ENCODE data around the gene RGS3.
A peak's percentile ranks its signal among the peaks of the same experiment; 100 is the strongest.

RGS3 gene

DNA sequence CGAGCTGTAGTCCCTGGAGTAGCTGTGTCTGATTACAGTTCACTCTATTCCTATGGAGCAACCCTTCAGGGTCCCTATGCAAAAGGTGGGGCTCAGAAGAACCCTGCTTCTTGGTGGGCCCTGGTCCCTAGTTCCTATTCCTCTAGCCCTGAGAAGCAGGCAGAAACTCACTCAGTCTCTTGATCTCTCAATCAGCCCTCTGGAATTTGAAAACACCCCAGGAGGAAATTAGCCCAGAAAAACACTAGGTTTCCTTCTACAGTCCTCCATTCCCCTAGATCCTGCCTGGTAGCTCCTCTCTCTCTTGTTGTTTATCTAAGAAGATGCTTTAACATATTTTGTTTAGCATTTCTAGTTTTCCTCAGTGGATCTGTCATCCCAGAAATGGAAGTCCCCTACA is 7.6 kb downstream of the RGS3 start:
- peaks cover 14% of the 10 kb centered on the region for H3K4me1 ChIP-seq (ENCODE audit: control insufficient read depth, insufficient read depth, low read length)
- no peak overlapping the region for H3K4me3 ChIP-seq (ENCODE audit: low read length)
- H3K27me3 ChIP-seq (ENCODE audit: control insufficient read depth, insufficient read depth, low read length): no peaks in the 10 kb centered on the region
- H3K9ac ChIP-seq (ENCODE audit: low read length): no peak overlapping the region
- H3K36me3 ChIP-seq (ENCODE audit: control insufficient read depth, insufficient read depth, low read length): no peaks in the 10 kb centered on the region
- no peak overlapping the region for H3K27ac ChIP-seq (ENCODE audit: low read depth, low read length)

GRCh38 chr9:113471566-113471965 is 8.0 kb downstream of the RGS3 start:
- H3K9ac ChIP-seq (ENCODE audit: low read length): no peak overlapping the region
- no peak overlapping the region for H3K4me3 ChIP-seq (ENCODE audit: low read length)
- no peaks in the 10 kb centered on the region for H3K27me3 ChIP-seq (ENCODE audit: control insufficient read depth, insufficient read depth, low read length)
- no peak overlapping the region for H3K27ac ChIP-seq (ENCODE audit: low read depth, low read length)
- peaks cover 14% of the 10 kb centered on the region for H3K4me1 ChIP-seq (ENCODE audit: control insufficient read depth, insufficient read depth, low read length)
- no peaks in the 10 kb centered on the region for H3K36me3 ChIP-seq (ENCODE audit: control insufficient read depth, insufficient read depth, low read length)

GRCh38 chr9:113472199-113472598 is 8.7 kb downstream of the RGS3 start:
- Histone ChIP-seq H3K27ac (ENCODE audit: low read depth, low read length) (no peak overlapping the region), H3K4me3 (ENCODE audit: low read length) (no peak overlapping the region), H3K4me1 (ENCODE audit: control insufficient read depth, insufficient read depth, low read length) (peaks cover 14% of the 10 kb centered on the region), H3K27me3 (ENCODE audit: control insufficient read depth, insufficient read depth, low read length) (no peaks in the 10 kb centered on the region), H3K9ac (ENCODE audit: low read length) (no peak overlapping the region), H3K36me3 (ENCODE audit: control insufficient read depth, insufficient read depth, low read length) (no peaks in the 10 kb centered on the region)

DNA sequence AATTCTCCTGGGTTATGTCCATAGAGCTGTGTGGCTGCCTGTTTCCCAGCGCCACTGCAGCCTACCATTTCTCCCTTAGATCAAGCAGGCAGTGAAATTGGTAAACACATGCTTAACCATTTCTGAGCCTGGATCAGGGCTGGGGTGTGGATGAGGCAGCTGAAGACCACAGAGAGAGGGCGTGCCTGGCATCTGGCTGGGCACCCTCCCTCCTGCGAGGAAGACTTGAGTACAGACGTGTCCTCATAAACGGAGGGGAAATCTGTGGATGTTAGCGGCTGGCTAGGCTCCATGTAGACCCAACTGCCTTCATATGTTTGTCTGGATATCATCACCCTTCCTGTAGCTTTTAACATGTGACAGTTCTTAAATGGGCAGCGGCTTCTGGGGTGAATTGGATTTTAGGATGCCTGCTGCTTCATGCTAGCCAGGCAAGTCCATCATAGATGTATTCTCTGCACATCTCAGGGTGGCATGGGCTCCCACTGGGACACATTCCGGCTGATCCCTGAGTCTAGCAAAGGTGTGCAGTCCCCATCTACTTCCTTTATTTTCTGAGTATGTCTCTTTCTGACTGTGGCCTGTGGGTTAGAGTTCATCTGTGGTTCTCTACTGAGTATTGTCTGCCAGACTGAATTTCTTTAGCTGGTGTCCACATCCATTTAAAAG is 11.0 kb downstream of the RGS3 start:
- Histone ChIP-seq H3K4me1 (ENCODE audit: control insufficient read depth, insufficient read depth, low read length) (peaks cover 14% of the 10 kb centered on the region), H3K27ac (ENCODE audit: low read depth, low read length) (peak overlapping the region; percentile 68), H3K27me3 (ENCODE audit: control insufficient read depth, insufficient read depth, low read length) (no peaks in the 10 kb centered on the region), H3K4me3 (ENCODE audit: low read length) (no peak overlapping the region), H3K36me3 (ENCODE audit: control insufficient read depth, insufficient read depth, low read length) (no peaks in the 10 kb centered on the region), H3K9ac (ENCODE audit: low read length) (no peak overlapping the region)

- Histone ChIP-seq H3K4me3 (ENCODE audit: low read length) (no peak overlapping the region), H3K36me3 (ENCODE audit: control insufficient read depth, insufficient read depth, low read length) (no peaks in the 10 kb centered on the region), H3K4me1 (ENCODE audit: control insufficient read depth, insufficient read depth, low read length) (peaks cover 14% of the 10 kb centered on the region), H3K27ac (ENCODE audit: low read depth, low read length) (peak overlapping the region; percentile 68), H3K27me3 (ENCODE audit: control insufficient read depth, insufficient read depth, low read length) (no peaks in the 10 kb centered on the region), H3K9ac (ENCODE audit: low read length) (no peak overlapping the region)
Observed at GRCh38 chr9:113475031-113475430, 11.5 kb downstream of the RGS3 start.

- Histone ChIP-seq H3K36me3 (ENCODE audit: control insufficient read depth, insufficient read depth, low read length) (no peaks in the 10 kb centered on the region), H3K27ac (ENCODE audit: low read depth, low read length) (no peak overlapping the region), H3K4me1 (ENCODE audit: control insufficient read depth, insufficient read depth, low read length) (peaks cover 14% of the 10 kb centered on the region), H3K27me3 (ENCODE audit: control insufficient read depth, insufficient read depth, low read length) (no peaks in the 10 kb centered on the region), H3K9ac (ENCODE audit: low read length) (no peak overlapping the region), H3K4me3 (ENCODE audit: low read length) (no peak overlapping the region)
Observed at GRCh38 chr9:113475992-113476391, 12.5 kb downstream of the RGS3 start.

GRCh38 chr9:113476511-113476916 is 13.0 kb downstream of the RGS3 start:
- Histone ChIP-seq H3K36me3 (ENCODE audit: control insufficient read depth, insufficient read depth, low read length) (no peaks in the 10 kb centered on the region), H3K9ac (ENCODE audit: low read length) (no peak overlapping the region), H3K4me1 (ENCODE audit: control insufficient read depth, insufficient read depth, low read length) (peaks cover 14% of the 10 kb centered on the region), H3K4me3 (ENCODE audit: low read length) (no peak overlapping the region), H3K27ac (ENCODE audit: low read depth, low read length) (no peak overlapping the region), H3K27me3 (ENCODE audit: control insufficient read depth, insufficient read depth, low read length) (no peaks in the 10 kb centered on the region)

DNA sequence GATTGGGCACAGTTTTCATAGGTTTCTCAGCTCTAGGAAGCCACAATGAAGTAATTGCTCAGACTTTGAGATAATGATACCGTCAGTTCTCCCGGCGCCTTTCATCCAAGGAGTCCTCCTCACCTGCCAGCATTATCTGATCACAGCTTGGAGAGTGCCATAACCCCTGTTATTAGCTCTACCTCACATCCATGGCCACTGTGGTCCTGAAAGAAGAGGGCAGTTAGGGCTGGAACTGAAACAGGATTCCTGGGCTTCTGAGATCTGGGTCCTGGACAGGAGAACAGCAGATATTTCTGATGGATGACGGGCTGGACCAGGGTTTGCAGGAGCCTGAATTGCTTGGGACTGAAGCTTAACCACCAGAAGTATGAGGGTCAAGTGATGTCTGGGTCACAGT is 13.5 kb downstream of the RGS3 start:
- peaks cover 14% of the 10 kb centered on the region for H3K4me1 ChIP-seq (ENCODE audit: control insufficient read depth, insufficient read depth, low read length)
- no peaks in the 10 kb centered on the region for H3K27me3 ChIP-seq (ENCODE audit: control insufficient read depth, insufficient read depth, low read length)
- no peak overlapping the region for H3K9ac ChIP-seq (ENCODE audit: low read length)
- no peak overlapping the region for H3K27ac ChIP-seq (ENCODE audit: low read depth, low read length)
- H3K36me3 ChIP-seq (ENCODE audit: control insufficient read depth, insufficient read depth, low read length): no peaks in the 10 kb centered on the region
- no peak overlapping the region for H3K4me3 ChIP-seq (ENCODE audit: low read length)

- Histone ChIP-seq H3K36me3 (ENCODE audit: control insufficient read depth, insufficient read depth, low read length) (no peaks in the 10 kb centered on the region), H3K27me3 (ENCODE audit: control insufficient read depth, insufficient read depth, low read length) (no peaks in the 10 kb centered on the region), H3K4me3 (ENCODE audit: low read length) (no peak overlapping the region), H3K27ac (ENCODE audit: low read depth, low read length) (no peak overlapping the region), H3K9ac (ENCODE audit: low read length) (no peak overlapping the region), H3K4me1 (ENCODE audit: control insufficient read depth, insufficient read depth, low read length) (peaks cover 14% of the 10 kb centered on the region)
Observed at GRCh38 chr9:113477661-113478060, 14.1 kb downstream of the RGS3 start.

GRCh38 chr9:113479174-113479621 is 15.7 kb downstream of the RGS3 start:
- no peak overlapping the region for H3K27ac ChIP-seq (ENCODE audit: low read depth, low read length)
- H3K9ac ChIP-seq (ENCODE audit: low read length): no peak overlapping the region
- H3K36me3 ChIP-seq (ENCODE audit: control insufficient read depth, insufficient read depth, low read length): no peaks in the 10 kb centered on the region
- no peak overlapping the region for H3K4me3 ChIP-seq (ENCODE audit: low read length)
- H3K27me3 ChIP-seq (ENCODE audit: control insufficient read depth, insufficient read depth, low read length): no peaks in the 10 kb centered on the region
- H3K4me1 ChIP-seq (ENCODE audit: control insufficient read depth, insufficient read depth, low read length): peaks cover 19% of the 10 kb centered on the region

- Histone ChIP-seq H3K36me3 (ENCODE audit: control insufficient read depth, insufficient read depth, low read length) (no peaks in the 10 kb centered on the region), H3K27ac (ENCODE audit: low read depth, low read length) (no peak overlapping the region), H3K4me1 (ENCODE audit: control insufficient read depth, insufficient read depth, low read length) (peaks cover 14% of the 10 kb centered on the region), H3K4me3 (ENCODE audit: low read length) (no peak overlapping the region), H3K27me3 (ENCODE audit: control insufficient read depth, insufficient read depth, low read length) (no peaks in the 10 kb centered on the region), H3K9ac (ENCODE audit: low read length) (no peak overlapping the region)
Observed at GRCh38 chr9:113480612-113481011, 17.1 kb downstream of the RGS3 start.

DNA sequence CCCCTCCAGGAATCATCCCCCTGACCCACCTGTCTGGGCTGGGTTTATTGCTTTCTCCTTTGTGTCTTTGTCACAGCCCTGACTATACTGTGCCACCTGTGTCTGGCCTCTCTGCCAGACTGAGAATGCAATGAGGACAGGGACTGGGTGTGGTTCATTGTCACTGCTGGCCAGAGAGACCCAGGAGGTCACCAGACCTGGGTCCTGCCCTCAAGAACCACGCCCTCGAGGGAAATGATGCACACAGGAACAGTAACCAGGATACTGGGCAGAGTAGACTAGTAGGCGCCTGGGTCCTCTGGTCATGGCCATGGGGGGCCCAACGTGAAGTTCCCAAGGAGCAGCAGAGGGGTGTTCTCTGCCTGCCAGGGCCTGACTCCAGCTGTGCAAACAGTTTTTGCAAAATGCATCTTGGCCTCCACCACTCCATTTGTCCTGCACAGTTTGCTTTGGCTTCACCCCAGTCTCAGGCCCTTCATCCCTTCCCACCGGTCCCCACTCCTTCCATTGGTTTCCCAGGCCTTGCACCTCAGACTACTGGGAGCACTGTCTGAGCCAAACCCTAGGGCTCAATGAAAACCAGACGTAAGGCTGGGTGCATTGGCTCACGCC is 17.8 kb downstream of the RGS3 start:
- Histone ChIP-seq H3K27me3 (ENCODE audit: control insufficient read depth, insufficient read depth, low read length) (no peaks in the 10 kb centered on the region), H3K27ac (ENCODE audit: low read depth, low read length) (no peak overlapping the region)

GRCh38 chr9:113482341-113482740 is 18.8 kb downstream of the RGS3 start:
- H3K4me1 ChIP-seq (ENCODE audit: control insufficient read depth, insufficient read depth, low read length): peaks cover 17% of the 10 kb centered on the region

More for the DNA sequence above, 17.8 kb downstream of the RGS3 start:
- peaks cover 17% of the 10 kb centered on the region for H3K4me1 ChIP-seq (ENCODE audit: control insufficient read depth, insufficient read depth, low read length)
- H3K36me3 ChIP-seq (ENCODE audit: control insufficient read depth, insufficient read depth, low read length): no peaks in the 10 kb centered on the region
- H3K4me3 ChIP-seq (ENCODE audit: low read length): no peak overlapping the region
- no peak overlapping the region for H3K9ac ChIP-seq (ENCODE audit: low read length)

More at GRCh38 chr9:113482341-113482740, 18.8 kb downstream of the RGS3 start:
- Histone ChIP-seq H3K36me3 (ENCODE audit: control insufficient read depth, insufficient read depth, low read length) (no peaks in the 10 kb centered on the region), H3K27me3 (ENCODE audit: control insufficient read depth, insufficient read depth, low read length) (no peaks in the 10 kb centered on the region), H3K4me3 (ENCODE audit: low read length) (no peak overlapping the region), H3K9ac (ENCODE audit: low read length) (no peak overlapping the region), H3K27ac (ENCODE audit: low read depth, low read length) (peak overlapping the region; percentile 26)

All from rectal smooth muscle tissue (tissue), 1 donor.